GM06990 (cell line): ENCODE results near the gene RRP8.

Experiments used
- DNase-seq: peaks from one replicate; pipeline ENCODE4 v3.0.0-alpha.2; 2011; ENCODE audit not compliant: insufficient read length; ENCODE audit errors: extremely low read depth
- H3K27me3 ChIP-seq: replicated peaks from 2 replicates; pipeline ENCODE4 v1.6.0; 2011; ENCODE audit warnings: low read length; ENCODE audit not compliant: control insufficient read depth, insufficient read depth
- H3K36me3 ChIP-seq: 2 replicates; pipeline ENCODE4 v1.5.1; 2011; ENCODE audit warnings: low read length; ENCODE audit not compliant: control insufficient read depth, insufficient read depth
- H3K4me3 ChIP-seq: replicated peaks from 2 replicates; pipeline ENCODE4 v1.5.1; 2011; ENCODE audit warnings: low read depth, mild to moderate bottlenecking, control low read depth, low read length
- CTCF ChIP-seq: IDR thresholded peaks from 2 replicates; pipeline ENCODE4 v1.5.1; 2011; ENCODE audit warnings: low read length, control low read depth, mild to moderate bottlenecking, inconsistent platforms; ENCODE audit not compliant: insufficient read depth, poor library complexity, severe bottlenecking

The RRP8 gene

GRCh38 chr11:6626971-6627761, 23.8 kb upstream of the RRP8 start:
- Histone ChIP-seq H3K27me3 (no peaks in the 10 kb centered on the region), H3K4me3 (no peak overlapping the region), H3K36me3 (no peaks in the 10 kb centered on the region)
- DNase-seq = no peak
- no peak for TF ChIP-seq CTCF

- no peaks in the 10 kb centered on the region for H3K36me3 ChIP-seq
- no peaks in the 10 kb centered on the region for H3K27me3 ChIP-seq
- no peak overlapping the region for H3K4me3 ChIP-seq
- no peak for TF ChIP-seq CTCF
- DNase-seq = no peak
These were observed 22.5 kb upstream of the RRP8 start for GRCh38 chr11:6625832-6626420.

- Histone ChIP-seq H3K27me3 (no peaks in the 10 kb centered on the region), H3K4me3 (no peak overlapping the region), H3K36me3 (no peaks in the 10 kb centered on the region)
- TF ChIP-seq CTCF = no peak
- DNase-seq = no peak
These were observed 21.9 kb upstream of the RRP8 start for GRCh38 chr11:6625156-6625831.

GRCh38 chr11:6623391-6624363, 20.3 kb upstream of the RRP8 start:
- no peak overlapping the region for H3K4me3 ChIP-seq
- DNase-seq = no peak
- no peaks in the 10 kb centered on the region for H3K36me3 ChIP-seq
- H3K27me3 ChIP-seq = no peaks in the 10 kb centered on the region
- no peak for TF ChIP-seq CTCF
